ENCODE data around the gene HAPLN3. TPM values are rescaled to one million over a fixed set of nuclear protein-coding genes. Genes with fewer than 3 reads are reported as not detected.

The HAPLN3 gene
- total and polyA plus RNA-seq, 10 of the 15 experiments (the other 5 are each of a cell fraction or from before 2014, with no cell fraction given), result 0.20 to 5.0 (median 1.4) TPM; not detected in 1

DNA sequence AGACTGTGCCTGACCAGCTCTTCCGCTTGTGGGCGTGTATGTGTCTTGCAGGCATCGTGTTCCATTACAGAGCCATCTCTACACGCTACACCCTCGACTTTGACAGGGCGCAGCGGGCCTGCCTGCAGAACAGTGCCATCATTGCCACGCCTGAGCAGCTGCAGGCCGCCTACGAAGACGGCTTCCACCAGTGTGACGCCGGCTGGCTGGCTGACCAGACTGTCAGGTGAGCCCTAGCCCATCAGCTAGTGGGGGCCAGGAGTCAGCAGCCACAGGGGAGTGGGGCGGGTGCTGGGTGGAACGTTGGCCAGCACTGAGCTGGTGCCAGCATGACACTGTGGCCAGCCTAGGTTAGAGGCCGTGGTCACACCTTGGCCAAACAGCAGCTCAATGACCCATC, 55.4 kb downstream of the HAPLN3 start:
- no peak overlapping the region for H3K27ac ChIP-seq (ENCODE audit: control insufficient read depth, insufficient read depth)
- H3K9me3 ChIP-seq (replicated peaks; ENCODE audit: control insufficient read depth, insufficient read depth, low read length), result no peaks in the 10 kb centered on the region
- H3K4me1 ChIP-seq (ENCODE audit: control insufficient read depth, insufficient read depth, low read length), result no peaks in the 10 kb centered on the region
- H3K4me3 ChIP-seq, result no peak overlapping the region
- H3K4me2 ChIP-seq (ENCODE audit: control insufficient read depth, insufficient read depth), result no peak overlapping the region
- CTCF ChIA-PET, result interaction anchor here (1.2 kb wide), 1 partner anchor 20 kb away, joined by 4 read pairs; no protein-coding TSS in a partner anchor
- H3K36me3 ChIP-seq (ENCODE audit: control insufficient read depth in 2 of 2, insufficient read depth in 2 of 2, low read length in 1 of 2), result no peaks in the 10 kb centered on the region
- no TSS peak for BruUV-seq (replicated peaks)
- SMC1A ChIA-PET (ENCODE audit: uncharacterized antibody, unreplicated experiment), result no interaction called here
- in situ Hi-C loops (cut with MboI), result no loop called here
- no peak overlapping the region for H3K9ac ChIP-seq (ENCODE audit: control insufficient read depth, insufficient read depth, low read length)
- FAIRE-seq, result no peak
- WGBS (ENCODE audit: insufficient coverage, insufficient replicate concordance, low lambda C conversion rate, missing lambda C conversion rate), result 38% methylated on average over 16 of the region's 16 CpGs
- no peaks in the 10 kb centered on the region for H4K20me1 ChIP-seq (ENCODE audit: control insufficient read depth, insufficient read depth)
- no peak overlapping the region for H2AFZ ChIP-seq (ENCODE audit: control insufficient read depth, low read depth, low read length)
- no peak for TF ChIP-seq HDAC6 (IDR thresholded peaks at IDR 0.05; ENCODE audit: unreplicated experiment)
- no peak for TF ChIP-seq RB1 (IDR thresholded peaks at IDR 0.05; ENCODE audit: borderline replicate concordance)
- no peak for TF ChIP-seq ZNF274 (IDR thresholded peaks at IDR 0.05; ENCODE audit: insufficient read depth, insufficient read length)
- TF ChIP-seq EP300 (IDR thresholded peaks at IDR 0.05; ENCODE audit: borderline replicate concordance in 1 of 2, control insufficient read depth in 1 of 2, low read depth in 2 of 2, low read length in 2 of 2), result no peak
- TF ChIP-seq MYC (IDR thresholded peaks at IDR 0.05; ENCODE audit: insufficient read depth, insufficient read length, insufficient replicate concordance, low read length, severe bottlenecking), result no peak
- TF ChIP-seq, protein P1, sequence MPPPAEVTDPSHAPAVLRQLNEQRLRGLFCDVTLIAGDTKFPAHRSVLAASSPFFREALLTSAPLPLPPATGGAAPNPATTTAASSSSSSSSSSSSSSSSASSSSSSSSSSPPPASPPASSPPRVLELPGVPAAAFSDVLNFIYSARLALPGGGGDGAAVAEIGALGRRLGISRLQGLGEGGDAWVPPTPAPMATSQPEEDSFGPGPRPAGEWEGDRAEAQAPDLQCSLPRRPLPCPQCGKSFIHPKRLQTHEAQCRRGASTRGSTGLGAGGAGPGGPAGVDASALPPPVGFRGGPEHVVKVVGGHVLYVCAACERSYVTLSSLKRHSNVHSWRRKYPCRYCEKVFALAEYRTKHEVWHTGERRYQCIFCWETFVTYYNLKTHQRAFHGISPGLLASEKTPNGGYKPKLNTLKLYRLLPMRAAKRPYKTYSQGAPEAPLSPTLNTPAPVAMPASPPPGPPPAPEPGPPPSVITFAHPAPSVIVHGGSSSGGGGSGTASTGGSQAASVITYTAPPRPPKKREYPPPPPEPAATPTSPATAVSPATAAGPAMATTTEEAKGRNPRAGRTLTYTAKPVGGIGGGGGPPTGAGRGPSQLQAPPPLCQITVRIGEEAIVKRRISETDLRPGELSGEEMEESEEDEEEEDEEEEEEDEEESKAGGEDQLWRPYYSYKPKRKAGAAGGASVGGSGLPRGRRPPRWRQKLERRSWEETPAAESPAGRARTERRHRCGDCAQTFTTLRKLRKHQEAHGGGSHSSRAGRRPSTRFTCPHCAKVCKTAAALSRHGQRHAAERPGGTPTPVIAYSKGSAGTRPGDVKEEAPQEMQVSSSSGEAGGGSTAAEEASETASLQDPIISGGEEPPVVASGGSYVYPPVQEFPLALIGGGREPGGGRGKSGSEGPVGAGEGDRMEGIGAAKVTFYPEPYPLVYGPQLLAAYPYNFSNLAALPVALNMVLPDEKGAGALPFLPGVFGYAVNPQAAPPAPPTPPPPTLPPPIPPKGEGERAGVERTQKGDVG (CRISPR knock-in tag; IDR thresholded peaks at IDR 0.05), result no peak
- TF ChIP-seq SP1 (IDR thresholded peaks at IDR 0.05; ENCODE audit: low read depth, low read length), result no peak
- no peak for TF ChIP-seq PML (IDR thresholded peaks at IDR 0.05; ENCODE audit: low read length)
- TF ChIP-seq SMAD1 (IDR thresholded peaks at IDR 0.05; ENCODE audit: low read depth, partially characterized antibody), result no peak
- POLR2A ChIA-PET, result no interaction called here
- no peaks in the 10 kb centered on the region; a peak in 1 of 4 replicates for H3K27me3 ChIP-seq (replicated peaks in 1 of 2; ENCODE audit: control insufficient read depth in 2 of 2, insufficient read depth in 2 of 2, low read length in 1 of 2)
- intact Hi-C loops (cut with micrococcal nuclease; ENCODE audit: unreplicated experiment), result no loop called here
- RAD21 ChIA-PET (ENCODE audit: unreplicated experiment), result interaction anchor here (0.9 kb wide), 1 partner anchor 215 kb away, joined by 5 read pairs; no protein-coding TSS in a partner anchor
- no peak for ATAC-seq
- no peak for DNase-seq (ENCODE audit: low read depth, low spot score)
- no peaks in the 10 kb centered on the region for H3K79me2 ChIP-seq (ENCODE audit: control insufficient read depth, insufficient read depth, low read length)
